HG03175 (cell line): ENCODE results near the gene ZNF24.

Source experiments
- ATAC-seq: cut with Tn5 transposase; IDR thresholded peaks from one replicate; pipeline ENCODE4 v1.9.1; 2021; ENCODE audit warnings: mild to moderate bottlenecking, moderate library complexity; ENCODE audit not compliant: unreplicated experiment

The ZNF24 gene

DNA sequence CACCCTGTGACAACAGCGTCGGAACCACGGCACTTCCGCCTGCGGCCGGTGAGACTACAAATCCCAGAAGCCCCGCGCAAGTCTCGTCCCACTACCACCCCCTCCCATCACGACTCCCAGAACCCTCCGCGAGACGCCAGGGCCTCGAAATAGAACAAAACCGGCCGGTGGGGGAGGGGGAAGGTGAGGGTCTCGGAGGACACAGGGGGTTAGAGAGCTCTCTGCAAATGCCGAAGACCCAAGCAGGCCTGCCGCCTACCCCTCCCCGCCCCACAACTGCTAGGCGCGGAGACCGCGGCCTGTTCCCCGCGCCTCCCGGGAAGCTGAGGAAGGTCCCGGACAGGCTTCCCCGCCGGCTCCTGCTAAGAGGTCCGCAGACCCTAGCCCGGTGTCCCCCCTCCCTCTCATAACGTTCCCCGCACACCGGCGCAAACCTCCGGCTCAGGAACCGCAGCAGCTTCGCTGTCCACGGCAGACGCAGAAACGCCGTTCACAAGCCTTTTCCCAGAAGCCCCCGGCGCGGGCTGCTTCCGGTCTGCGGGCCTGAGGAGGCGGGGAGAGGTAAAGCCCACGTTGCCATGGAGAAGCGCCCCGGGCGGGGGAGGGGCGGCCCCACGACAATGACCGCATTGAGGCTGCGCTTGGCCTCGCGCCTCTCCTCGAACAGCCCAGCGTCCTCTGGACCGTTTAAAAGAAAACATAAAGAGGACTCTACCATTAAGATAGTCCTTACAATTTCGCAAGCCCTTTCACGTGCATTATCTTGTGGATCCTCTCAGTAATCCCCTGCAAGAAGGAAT is at the start of gene ZNF24:
Gene ZNF24 (minus strand): TSS at position 485 of the 800 bp plus-strand sequence. CDS start 3,770 bp downstream, outside the sequence.
- peak; percentile 90 for ATAC-seq

DNA sequence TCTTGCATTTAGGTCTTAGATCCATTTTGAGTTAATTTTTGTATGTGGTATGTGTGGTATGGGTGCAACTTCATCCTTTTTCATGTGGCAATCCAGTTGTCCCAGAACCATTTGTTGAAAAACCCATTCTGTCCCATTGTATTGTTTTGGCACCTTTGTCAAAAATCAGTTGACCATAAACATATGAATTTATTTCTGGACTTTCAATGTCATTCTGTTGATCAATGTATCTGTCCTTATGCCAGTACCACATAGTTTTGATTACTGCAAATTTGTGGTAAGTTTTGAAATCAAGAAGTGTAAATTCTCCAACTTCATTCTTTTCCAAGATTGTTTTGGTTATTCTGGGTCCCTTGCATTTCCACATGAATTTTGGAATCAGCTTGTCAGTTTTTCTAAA is 49.5 kb upstream of the ZNF24 start:
- no peak for ATAC-seq

DNA sequence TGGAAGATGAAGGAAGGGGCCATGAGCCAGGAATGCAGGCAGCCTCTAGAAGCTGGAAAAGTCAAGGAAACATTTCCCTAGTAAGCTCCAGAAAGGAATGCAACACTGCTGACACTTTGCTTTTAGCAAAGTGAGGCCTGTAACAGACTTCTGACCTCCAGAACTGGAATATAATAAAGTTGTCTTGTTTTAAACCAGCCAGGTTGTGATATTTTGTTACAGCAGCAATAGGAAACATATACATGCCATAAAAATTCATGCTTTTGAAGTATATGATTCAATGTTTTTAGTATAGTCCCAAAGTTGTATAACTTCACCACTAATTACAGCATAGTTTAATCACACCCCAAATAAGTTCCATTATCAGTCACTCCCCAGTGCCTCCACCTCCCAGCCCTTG is 48.2 kb upstream of the ZNF24 start:
- ATAC-seq = no peak

DNA sequence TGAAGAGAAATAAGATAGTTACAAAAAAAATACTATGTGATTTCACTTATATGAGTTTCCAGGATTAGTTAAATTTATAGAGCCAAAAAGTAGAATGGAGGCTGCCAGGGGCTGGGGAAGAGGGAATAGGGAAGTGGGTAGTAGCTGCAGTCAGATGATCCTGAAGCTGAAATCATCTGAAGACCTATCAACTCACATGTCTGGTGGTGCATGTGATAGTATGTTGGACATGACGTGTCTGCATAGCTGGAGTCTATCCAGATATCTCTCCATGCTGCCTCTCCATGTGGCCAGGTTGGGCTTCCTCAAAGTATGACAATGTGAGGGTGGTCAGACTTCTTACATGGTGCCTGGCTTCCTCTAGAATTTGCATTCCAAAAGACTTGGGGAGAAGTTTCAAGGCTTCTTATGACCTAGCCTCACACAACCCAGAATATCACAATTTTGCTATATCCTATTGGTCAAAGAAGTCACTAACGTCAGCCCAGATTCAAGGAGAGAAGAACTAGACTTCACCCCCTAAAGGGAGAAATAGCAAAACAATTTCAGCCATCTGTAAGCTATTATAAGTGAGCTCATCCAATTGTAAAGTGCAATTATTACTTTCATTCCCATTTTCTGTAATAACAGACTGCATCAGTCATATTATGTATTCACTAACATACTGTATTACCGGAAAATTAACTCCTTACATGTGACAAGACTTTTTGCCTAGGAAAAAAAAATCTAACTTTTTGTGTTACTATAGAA is 46.9 kb upstream of the ZNF24 start:
- no peak for ATAC-seq

DNA sequence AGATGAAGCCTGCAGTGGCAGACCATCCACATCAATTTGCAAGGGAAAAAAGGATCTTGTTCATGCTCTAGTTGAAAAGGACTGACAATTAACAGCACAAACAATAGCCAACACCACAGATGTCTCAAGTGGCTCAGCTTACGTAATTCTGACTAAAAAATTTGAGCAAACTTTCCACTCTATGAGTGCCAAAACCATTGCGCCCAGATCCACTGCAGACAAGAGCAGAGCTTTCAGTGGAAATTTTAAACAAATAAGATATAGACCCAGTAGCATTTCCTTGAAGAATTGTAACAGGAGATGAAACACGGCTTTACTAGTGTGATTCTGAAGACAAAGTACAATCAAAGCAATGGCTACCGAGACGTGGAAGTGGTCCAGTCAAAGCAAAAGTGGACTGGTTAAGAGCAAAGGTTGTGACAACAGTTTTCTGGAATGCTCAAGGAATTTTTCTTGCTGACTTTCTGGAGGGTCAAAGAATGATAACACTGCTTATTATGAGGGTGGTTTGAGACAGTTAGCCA is 44.9 kb upstream of the ZNF24 start:
- no peak for ATAC-seq

DNA sequence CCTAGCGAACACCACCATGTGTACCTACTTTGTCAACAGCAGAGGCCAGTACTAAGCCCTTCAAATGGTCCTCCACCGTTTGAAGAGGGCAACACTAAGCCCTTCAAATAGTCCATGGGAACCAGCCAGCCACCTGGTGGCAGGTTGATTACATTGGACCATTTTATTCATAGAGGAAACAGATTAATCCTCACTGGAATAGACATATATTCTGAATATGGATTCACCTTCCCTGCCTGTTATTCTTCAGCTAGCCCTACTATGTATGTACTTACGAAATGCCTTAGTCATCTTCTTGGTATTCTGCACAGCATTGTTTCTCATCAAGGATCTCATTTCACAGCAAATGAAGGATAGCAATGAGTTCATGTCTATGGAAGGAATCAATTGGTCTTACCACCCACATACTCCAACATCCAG is 42.9 kb upstream of the ZNF24 start:
- peak; percentile 15 for ATAC-seq

DNA sequence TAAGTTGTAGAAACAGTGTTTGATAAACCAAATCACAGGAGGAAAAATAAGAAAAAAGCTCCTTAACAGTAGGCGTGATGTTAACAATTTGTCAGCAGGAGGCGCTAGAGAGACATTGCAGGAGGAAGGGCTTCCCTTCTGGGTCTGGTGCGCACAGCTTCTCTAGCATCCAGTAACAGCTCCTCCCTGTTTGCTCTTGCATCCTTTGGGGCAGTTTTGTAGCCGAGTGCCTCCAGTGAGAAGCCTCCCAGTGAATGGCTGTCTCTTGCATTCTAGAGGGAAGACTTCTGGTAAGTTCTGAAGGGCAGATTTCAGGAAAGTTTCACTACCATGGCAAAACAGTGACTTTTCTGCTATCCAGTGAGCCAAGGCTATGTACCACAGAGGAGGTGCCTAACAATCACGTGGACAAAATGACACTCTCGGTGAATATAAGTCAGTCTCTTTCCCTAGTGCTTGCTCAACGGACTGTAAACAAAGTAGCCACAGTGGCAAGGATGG is 42.4 kb upstream of the ZNF24 start:
- peak; percentile 92 for ATAC-seq

DNA sequence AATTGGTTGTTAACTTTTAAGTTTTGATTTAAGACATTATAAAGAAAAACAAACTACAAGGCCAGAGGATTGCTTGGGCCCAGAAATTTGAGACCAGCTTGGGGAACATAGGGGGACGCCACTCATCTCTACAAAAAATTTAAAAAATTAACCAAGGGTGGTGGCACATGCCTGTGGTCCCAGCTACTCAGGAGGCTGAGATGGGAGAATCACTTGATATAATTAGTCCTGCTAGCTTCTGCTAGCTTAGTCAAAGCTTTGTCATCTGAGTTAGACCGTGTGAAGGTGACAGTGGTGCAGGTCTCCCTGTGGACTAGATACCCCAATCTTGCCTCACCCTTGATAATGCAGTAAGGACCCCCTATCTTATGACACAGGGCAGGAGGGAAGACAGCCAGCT is 38.9 kb upstream of the ZNF24 start:
- ATAC-seq = no peak

DNA sequence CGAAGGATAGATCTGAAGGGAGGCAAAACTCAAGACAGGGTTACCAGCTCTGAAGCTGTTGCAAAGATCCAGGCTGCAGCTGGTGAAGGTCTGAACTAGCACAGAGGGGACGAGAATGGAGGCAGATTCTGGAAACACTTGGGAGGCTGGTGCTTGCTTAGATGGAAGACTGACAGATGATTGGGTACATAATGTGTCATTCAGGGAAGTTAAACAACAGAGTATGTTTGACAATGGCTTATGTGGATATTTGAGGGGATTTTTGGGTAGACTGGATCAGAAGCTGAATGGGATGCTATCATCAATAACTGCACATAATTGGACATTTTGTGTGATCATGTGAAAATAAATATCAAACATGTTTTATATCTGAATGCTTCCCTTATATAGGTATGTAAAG is 35.2 kb upstream of the ZNF24 start:
- no peak for ATAC-seq

DNA sequence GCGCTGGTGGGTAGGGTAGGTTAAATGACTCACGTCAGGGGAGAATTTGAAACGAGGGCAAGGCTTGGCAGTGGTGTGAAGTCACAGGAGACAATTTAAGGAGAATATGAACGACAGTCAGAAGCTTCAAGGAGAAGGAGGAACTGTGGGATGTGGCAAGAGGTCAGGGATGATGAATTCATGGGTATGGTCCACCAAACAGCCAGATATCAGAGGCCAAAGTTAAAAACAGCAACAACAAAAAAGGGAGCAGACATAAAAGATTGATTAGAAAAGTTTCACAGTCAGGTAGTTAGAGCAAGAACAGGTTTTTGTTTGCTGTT is 34.3 kb upstream of the ZNF24 start:
- ATAC-seq = no peak

DNA sequence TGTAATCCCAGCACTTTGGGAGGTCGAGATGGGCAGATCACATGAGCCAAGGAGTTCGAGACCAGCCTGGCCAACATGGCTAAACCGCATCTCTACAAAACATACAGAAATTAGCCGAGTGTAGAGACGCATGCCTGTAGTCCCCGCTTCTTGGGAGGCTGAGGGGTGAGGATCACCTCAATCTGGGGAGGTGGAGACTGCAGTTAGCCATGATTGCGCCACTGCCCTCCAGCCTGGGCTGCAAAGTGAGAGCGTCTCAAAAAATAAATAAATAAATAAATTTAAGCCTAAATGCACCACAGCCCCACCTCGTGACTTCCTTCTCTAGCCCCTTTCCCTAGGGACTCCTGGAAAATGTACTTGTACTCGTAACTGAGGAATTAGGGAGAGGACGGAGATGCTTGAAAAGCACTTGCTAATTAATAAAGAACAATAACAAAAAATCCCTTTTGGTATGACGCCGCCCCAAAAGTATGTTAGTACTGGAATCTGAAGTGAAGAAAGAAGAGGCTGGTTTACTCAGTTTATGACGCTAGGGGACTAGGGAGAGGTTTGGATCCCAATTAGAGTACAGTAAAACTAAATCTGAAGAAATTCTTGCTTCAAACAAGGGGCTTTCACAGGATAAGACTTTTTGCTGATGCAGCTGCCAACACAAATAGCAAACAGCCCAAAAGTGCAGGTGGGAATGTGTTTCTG is 33.8 kb upstream of the ZNF24 start:
- ATAC-seq = no peak

DNA sequence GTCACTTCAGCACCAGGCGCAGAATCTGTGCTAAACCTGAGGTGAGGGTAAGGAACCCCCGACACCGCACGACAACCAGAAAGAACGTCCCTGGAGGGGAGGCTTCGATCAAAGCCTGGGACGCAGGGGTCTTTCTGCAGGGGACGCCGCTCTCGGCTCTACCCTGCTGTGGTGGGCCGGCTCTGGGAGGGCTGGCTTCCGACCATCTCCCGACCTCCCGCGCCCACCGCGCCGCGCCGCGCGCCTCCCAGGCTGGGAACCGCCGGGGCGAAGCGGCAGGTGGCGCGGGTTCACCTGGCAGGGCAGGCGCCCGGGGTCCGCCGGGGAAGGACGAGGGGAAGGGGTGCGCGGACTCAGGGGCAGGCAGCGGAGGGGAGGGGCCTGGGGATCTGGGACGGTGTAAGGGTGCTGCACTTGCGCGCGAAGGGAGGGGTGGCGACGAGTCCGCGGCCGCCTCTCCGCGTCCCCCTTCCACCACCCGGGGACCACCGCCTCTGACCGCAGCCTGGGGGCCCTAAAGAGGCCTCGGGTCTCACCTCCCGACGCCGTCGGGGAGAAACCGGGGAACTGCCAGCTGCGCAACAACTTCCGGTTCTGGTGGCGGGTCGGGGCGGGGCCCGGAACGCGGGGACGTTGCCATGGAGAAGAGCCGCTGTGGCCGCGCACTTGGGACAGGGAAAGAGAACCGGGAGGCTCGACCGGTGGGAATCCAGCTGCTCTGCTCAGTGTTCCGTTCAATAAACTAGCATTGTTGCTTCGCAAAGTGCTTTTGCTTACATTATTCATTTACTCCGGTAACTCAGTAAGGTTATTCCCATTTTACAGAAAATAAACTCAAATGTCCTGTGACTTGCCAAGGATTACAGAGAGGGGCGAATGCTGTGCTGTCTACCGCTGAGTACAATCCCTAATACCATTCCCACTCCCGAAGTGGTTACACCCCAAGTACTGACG is 32.8 kb upstream of the ZNF24 start, which contains the start of gene ZNF396:
Gene ZNF396 (minus strand): TSS at position 596 of the 954 bp plus-strand sequence. CDS start 3,045 bp downstream, outside the sequence.
- peak; percentile 75 for ATAC-seq

DNA sequence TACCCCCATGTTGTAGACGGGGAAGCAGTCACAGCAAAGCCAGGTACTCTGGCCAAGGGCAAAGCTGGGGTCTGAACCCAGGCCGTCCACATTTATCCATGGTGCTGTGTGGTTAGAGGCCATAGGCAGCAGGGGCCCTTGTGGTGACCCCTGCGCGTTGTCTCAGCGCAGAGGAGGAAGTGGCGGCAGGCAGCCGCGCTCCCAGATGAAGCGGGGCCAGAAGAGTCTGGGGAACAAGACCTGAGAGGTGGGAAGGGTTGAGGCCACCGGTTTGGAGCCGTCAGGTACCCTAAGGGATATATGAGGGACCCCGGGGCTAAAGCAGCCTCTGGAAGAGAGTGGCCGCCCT is 32.1 kb upstream of the ZNF24 start:
- peak; percentile 63 for ATAC-seq

DNA sequence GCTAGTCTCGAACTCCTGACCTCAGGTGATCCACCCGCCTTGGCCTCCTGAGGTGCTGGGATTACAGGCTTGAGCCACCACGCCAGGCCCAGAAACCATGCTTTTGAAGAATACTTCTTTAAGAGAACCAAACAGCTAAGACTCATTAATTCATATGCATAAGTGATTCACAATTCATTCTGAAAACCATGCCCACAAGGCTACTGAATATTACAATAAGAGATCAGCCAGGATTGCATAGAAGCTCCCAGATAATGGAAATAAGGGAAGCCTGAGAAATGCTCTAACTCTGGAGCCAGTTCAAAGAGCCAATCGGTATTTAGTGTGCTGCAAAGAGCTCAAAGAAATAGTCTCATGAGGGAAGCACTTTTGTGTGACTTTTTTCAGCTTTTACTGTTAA is 30.5 kb upstream of the ZNF24 start:
- ATAC-seq = no peak

DNA sequence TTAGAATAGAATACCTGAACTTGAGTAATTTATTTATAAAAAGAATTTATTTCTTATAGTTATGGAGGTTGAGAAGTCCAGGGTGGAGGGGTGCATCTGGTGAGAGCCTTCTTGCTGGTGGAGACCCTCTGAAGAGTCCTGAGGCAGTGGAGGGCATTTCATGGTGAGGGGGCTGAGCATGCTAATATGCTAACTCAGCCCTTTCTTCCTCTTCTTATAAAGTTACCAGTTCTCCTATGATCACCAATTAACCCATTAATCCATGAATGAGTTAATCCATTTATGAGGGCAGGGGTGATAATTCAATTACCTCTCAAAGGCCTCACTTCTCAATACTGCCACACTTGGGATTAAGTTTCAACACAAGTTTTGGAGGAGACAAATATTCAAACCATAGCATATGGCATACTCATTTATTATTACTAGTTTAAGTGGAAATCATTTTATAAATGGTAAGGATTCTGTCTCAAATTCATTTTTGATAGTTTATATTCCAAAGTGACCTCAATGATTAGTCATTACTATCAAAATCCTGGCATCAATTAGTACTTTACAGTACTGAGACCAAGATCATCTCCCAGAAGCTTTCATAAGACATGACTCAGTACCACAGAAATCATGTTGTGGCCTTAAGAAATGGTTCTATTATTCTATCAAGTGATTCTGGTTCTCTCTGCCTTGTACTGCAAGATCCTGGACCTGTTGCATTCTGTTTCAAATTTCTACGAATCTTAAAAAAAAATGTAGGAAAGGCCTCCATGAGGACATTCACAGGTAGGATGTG is 27.4 kb upstream of the ZNF24 start:
- no peak for ATAC-seq

DNA sequence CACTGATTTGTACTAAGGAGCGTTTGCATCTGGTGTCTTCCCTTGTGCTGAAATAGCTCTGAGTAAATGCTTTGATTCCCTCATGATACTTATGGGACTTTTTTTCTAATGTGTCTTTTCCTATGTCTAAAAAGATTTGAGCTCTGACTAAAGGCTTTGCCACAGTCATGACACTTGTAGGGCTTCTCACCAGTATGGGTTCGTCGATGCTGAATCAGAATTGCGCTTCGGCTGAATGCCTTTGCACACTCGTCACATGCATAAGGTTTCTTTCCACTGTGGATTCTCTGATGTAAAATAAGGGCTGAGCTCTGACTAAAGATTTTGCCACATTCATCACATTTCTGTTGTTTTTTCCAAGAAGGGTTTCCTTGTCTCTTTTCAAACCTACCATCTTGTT is 24.9 kb upstream of the ZNF24 start:
- ATAC-seq = no peak

DNA sequence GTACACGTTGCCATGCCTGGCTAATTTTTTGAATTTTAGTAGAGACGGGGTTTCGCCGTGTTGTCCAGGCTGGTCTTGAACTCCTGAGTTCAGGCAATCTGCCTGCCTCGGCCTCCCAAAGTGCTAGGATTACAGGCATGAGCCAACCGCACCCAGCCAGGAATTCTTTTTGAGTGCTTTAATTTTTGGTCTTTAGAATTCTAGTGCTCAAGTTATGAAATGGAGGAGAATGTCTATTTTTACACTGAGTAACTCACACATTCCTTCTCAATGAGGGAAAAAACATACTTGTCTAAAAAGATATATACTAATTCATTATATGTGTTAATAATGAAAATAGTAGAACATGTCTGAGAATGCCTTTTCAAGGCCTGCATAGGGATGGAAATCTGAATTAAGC is 24.4 kb upstream of the ZNF24 start:
- no peak for ATAC-seq

DNA sequence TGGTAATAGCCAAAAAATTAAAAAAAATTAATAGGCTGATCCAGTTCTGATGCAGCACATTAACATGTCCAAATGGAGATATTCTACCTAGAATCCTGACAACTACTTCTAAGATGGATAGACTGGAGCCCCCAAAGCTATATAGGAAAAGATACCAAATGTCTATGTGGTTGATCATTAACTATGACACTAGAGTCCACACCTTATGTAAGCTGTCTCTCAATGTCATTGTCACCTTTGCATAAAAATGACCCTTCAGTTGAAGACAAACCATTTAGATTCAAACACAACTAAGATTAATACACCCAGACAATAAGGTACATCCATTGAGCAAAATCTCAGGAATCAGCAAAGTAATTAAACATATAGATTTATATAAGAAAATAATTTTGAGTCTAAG is 18.3 kb upstream of the ZNF24 start:
- no peak for ATAC-seq

DNA sequence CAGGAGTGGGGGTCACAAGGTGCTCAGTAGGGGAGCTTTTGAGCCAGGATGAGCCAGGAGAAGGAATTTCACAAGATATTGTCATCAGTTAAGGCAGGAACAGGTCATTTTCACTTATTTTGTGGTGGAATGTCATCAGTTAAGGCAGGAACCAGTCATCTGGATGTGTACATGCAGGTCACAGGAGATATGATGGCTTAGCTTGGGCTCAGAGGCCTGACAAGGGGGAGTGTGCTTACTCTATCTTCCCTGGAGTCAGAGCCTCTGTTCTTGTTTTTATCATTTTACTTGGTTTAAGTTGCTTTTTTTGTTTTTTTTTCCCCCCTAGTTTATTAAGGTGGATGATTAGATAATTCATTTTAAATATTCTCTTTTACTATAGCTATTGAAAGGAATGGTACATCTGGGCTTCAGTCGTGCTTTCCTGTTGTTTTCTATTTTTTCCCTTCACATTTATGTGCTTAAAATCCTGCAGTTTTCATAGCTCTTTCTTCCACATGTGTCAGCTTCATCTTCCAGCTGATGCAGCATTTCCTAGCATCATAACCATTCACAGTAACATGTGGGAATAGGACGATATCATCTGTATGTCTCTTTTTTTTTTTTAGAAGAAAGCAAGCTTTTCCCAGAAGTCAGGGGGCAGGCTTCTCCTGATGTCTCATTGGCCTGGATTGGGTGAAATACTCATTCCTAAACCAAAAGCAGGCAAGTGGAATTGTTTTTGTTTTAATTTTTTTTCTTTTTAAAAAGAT is 17.5 kb upstream of the ZNF24 start:
- no peak for ATAC-seq
